Measurements from ENCODE around the gene TTL.
"Not testable (repeated sequence)": the region's sequence is repeated elsewhere in the genome, so short reads cannot be mapped to it uniquely, and the experiment has no call there.

Gene TTL

GRCh38 chr2:112481528-112482233 is at the start of gene TTL:
TSS of gene TTL (plus strand) at chr2:112482156. CDS start at chr2:112482345, 189 bp downstream.
- DNase-seq (ENCODE audit: low read depth in 3 of 3, low spot score in 1 of 3) = peak in 2 of 3 donors; percentile 57 to 78

- DNase-seq (ENCODE audit: low read depth in 3 of 3, low spot score in 1 of 3) = not testable (repeated sequence)
These were observed 49.6 kb upstream of the TTL start for GRCh38 chr2:112432390-112432734.

DNA sequence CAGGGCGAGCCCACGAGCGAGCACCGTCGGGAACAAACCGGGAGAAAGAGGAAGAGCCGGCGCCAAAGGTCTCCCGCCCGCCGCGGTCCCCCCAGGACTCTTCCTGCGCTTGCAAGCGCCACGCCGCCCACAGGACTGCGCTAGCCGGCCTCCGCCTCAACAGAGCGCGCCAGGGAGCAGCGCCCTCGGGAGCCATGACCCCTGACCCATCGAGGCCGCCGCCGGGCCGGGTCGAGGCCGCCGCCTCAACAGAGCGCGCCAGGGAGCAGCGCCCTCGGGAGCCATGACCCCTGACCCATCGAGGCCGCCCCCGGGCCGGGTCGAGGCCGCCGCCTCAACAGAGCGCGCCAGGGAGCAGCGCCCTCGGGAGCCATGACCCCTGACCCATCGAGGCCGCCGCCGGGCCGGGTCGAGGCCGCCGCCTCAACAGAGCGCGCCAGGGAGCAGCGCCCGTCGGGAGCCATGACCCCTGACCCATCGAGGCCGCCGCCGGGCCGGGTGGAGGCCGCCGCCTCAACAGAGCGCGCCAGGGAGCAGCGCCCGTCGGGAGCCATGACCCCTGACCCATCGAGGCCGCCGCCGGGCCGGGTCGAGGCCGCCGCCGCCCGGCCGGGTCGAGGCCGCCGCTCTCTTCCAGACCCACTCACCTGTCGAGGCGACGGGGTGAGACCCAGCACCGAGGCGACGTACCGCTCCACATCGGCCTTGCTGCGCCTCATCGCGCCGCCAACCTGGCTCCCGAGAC is 49.0 kb upstream of the TTL start:
- peak in 1 of 3 donors; percentile 8 for DNase-seq (ENCODE audit: low read depth in 3 of 3, low spot score in 1 of 3)

DNA sequence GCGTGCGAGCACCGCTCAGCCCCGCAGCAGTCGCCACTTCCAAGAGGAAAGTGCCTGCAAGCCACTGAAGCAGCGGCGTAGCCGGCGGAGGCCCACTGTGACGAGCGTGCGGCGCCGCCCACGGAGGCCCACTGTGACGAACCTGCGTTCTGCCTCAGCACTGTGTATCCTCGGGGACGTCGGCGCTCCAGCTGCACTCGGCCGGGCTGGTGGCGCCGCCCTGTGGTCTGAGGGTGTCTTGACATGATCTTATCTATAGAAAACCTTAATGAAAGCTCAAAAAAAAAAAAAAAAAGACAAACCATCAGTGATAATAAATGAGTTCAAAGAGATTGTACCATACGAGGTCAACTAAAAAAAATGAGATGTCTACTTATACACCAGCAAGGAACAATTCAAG is 48.5 kb upstream of the TTL start, which contains the start of gene RGPD8:
Gene RGPD8 (minus strand): TSS at position 166 of the 400 bp plus-strand sequence. CDS start 192 bp downstream, outside the sequence.
- peak; percentile 67 to 85 (median 75) for DNase-seq (ENCODE audit: low read depth in 3 of 3, low spot score in 1 of 3)

DNA sequence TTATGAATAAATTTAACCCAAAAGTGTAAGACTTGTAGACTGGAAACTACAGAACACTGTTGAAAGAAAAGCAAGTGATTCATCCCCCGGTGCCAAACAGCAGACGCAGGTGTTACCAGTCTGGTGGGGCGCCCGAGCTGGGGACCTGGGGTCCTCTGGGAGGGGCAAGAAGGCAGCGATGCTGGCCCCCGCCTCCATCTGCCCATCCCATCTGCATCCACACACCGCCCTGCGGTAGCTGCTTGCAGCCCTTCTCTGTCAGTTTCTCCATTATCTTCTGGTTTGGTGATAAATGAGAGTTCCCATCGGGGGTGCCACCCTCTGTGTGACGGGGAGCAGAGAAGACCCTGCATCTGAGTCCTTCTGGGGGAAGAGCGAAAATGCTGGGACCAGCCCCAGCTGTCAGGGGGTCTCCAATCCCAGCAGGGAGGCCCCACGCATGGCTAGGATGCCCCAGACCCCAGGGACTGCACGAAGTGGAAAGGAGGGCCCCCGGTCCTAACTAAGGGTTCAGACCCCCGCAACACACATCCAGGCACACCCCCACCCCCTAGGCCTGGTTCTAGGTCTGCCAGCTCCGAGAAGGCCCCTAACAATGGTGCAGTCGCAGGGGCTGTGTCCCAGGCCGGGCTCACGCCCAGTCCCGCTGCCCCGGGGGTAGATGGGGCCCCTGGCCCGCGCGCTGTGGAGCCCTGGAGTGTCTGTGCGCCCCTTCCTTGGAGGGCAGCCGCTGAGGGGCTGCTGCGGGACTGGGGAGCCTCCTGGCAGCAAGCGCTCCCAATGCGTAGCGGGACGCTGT is 47.8 kb upstream of the TTL start:
- no peak for DNase-seq (ENCODE audit: low read depth in 3 of 3, low spot score in 1 of 3)

DNA sequence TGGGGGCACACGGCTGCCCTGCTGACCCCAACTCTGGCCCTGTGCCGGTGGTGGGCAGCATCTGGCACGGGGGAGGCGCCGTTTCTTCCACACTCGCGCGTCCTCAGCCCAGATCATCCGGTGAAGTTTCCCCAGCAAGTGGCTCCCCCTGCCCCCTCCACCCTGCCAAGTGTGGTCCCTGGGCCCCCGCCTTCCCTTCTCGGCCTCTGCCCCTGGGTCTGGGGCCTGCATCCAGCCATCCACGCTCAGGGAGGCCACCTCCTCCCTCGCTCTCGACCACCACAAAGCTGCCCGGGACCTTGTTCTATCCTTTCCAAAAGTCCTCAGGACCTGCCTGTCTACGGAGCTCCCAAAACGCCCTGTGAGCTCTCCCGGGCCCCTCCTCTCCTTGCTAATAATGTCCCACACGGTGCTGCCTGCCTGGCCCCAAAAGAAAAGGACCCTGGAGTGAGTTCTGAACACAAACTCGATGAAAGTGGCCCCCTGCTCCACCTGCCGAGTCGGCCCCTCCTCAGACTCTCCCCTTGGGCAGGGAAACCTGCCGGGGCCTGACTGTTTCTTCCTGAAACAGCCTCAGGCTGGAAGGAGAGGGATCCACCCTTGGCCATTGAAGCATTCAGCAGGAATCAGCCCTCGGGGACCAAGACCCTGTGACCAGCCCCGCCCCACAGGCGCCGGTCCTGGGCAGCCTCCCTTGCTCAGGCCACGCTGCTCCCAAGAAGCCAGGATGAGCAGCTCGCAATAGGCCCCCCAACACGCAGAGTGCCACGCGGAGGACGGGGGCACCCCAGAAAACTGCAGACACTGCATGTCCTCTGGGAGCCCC is 46.9 kb upstream of the TTL start:
- DNase-seq (ENCODE audit: low read depth in 3 of 3, low spot score in 1 of 3) = not testable (repeated sequence)

DNA sequence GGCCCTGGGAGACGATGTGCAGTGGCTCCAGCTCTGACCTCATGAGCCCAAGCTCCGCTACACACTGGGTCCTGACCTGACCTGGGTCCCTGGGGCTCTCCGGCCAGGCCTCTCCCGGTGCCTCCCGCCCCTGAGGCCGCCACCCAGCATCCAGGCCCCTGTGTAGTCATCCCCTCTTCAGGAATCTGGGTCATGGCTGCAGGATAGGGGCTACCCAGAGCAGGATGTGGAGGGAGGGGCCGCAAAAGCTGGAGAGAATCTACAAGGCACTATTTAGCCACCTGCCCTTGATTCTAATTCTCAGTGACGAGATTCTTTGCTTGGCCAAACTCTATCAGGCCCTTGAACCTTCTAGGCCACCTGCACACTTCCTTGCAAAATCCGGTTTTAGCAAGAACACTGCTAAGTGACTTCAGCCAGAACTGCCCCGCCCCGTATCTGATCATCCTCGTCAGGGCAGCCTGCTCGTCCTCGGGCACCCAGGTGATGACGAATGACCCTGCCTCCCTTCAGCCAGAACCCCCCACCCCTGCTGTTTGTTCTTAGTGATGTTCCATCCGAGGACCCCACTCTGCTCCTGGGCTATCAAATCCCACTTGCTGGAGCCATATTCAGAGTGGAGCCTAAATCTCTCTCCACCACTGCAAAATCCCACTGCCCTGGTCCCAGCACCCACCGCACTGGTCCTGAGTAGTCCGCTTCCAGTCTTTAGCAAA is 46.1 kb upstream of the TTL start:
- not testable (repeated sequence) for DNase-seq (ENCODE audit: low read depth in 3 of 3, low spot score in 1 of 3)

GRCh38 chr2:112436993-112437392 is 45.0 kb upstream of the TTL start:
- DNase-seq (ENCODE audit: low read depth in 3 of 3, low spot score in 1 of 3) = not testable (repeated sequence)

- DNase-seq (ENCODE audit: low read depth in 3 of 3, low spot score in 1 of 3) = not testable (repeated sequence)
These were observed 44.5 kb upstream of the TTL start for GRCh38 chr2:112437405-112437831.

DNA sequence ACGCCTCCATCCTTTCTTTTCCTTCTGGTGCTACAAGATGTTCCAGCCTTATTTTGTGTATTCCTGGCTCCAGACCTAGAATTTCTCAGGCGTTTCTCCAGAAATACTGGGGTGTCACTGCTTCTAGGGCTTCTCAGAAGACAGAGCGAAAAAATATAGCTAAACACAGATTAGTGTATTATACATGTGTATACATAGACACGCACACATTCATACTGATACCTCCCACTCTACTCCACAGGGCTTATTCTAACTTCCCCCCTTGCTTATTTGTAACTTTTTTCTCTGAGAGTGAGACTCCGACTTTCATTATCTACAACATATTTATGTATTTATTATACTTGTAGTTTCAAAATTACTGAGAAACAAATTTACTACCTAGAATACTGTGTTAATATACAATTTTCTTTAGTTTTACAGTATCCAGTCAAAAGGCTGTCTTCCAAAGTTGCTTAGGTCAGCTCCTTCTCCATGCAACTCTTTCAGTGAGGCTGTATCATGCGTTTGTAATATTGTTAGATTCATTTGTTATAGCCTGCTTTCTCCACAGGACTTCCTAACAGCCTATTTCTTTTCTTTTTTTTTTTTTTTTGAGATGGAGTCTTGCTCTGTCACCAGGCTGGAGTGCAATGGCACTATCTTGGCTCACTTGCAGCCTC is 43.2 kb upstream of the TTL start:
- not testable (repeated sequence) for DNase-seq (ENCODE audit: low read depth in 3 of 3, low spot score in 1 of 3)

DNA sequence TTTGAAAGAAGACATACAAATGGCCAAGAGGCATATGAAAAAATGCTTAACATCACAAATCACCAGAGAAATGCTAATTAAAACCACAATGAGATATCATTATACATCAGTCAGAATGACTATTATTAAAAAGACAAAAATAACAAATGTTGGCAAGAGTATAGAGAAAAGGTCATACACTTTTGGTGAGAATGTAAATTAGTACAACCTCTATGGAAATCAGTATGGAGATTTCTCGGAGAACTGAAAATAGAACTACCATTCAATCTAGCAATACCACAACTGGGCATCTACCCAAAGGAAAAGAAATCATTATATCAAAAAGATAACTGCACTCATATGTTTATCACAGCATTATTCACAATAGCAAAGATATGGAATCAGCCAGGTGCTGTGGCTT is 37.7 kb upstream of the TTL start:
- DNase-seq (ENCODE audit: low read depth in 3 of 3, low spot score in 1 of 3) = not testable (repeated sequence)

- DNase-seq (ENCODE audit: low read depth in 3 of 3, low spot score in 1 of 3) = no peak
These were observed 32.1 kb upstream of the TTL start for GRCh38 chr2:112449854-112450253.

DNA sequence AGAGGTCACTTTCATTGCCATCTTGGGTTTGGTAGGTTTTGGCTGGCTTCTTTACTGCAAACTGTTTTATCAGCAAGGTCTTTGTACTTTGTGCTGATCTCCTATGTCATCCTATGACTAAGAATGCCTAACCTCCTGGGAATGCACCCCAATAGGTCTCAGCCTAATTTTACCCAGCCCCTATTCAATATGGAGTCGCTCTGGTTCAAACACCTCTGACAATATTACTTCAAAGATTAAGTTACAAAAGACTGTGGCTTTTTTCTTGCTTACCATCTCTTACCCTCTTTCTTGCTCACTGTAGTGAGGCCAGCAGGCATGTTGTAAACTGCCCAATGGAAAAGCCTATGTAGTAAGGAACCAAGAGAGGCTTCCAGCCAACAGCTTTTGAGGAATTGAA is 30.6 kb upstream of the TTL start:
- no peak for DNase-seq (ENCODE audit: low read depth in 3 of 3, low spot score in 1 of 3)

DNA sequence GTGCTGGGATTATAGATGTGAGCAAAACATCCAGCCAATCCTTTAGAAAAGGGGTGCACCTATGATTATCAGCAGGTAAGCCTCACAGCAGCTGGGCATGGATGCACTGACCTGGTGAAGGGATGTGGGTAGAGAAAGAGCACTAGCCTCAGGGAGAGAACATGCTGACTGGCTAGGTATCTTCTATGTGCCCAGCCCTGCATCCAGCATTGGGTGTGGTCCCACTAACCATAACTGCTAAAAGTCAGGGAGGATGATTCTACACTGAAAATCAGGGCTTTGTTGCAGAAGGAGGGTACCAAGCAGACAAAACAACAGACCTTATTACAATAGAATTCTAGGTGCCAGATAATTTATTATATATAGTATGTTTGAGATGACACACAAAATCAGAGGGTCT is 27.4 kb upstream of the TTL start:
- DNase-seq (ENCODE audit: low read depth in 3 of 3, low spot score in 1 of 3) = no peak

- no peak for DNase-seq (ENCODE audit: low read depth in 3 of 3, low spot score in 1 of 3)
These were observed 22.6 kb upstream of the TTL start for GRCh38 chr2:112459372-112459771.

DNA sequence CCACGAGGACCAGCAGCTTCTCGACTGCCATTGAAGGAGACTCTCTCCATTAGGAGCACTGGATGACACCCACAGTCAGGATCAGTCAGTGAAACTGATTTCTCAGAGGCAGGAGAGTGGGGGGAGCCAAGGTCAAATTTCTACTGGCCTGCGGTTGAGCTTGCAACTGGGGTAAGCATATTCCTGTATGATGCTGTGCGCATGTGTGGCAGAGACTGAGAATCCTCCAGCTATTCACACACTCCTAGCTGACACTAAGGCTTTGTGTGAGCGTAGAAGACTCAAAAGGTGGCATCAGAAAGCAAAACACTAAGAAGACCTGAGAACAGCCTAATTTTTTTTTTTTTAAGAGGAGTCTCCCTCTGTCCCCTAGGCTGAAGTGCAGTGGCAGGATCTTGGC is 19.8 kb upstream of the TTL start:
- DNase-seq (ENCODE audit: low read depth in 3 of 3, low spot score in 1 of 3) = no peak

GRCh38 chr2:112463256-112463655 is 18.7 kb upstream of the TTL start:
- no peak for DNase-seq (ENCODE audit: low read depth in 3 of 3, low spot score in 1 of 3)

DNA sequence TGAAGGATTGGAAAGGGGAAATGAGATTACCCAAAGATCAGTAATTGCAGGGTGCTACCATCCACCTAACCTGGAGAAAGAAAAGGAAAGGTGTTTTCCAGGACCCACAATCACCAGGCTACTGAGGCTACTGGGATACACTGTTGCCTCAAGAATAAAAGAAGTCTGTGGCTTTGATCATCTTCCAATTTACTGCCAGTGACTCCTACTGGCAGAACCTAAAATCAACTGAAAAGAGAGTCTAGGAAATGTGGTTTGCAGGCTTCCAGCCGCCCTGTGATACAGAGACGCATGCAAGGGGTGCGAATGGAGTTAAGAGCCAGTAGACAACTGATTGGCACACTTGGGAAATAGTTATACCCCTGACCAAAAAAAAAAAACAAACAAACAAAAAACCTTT is 16.6 kb upstream of the TTL start:
- DNase-seq (ENCODE audit: low read depth in 3 of 3, low spot score in 1 of 3) = no peak

DNA sequence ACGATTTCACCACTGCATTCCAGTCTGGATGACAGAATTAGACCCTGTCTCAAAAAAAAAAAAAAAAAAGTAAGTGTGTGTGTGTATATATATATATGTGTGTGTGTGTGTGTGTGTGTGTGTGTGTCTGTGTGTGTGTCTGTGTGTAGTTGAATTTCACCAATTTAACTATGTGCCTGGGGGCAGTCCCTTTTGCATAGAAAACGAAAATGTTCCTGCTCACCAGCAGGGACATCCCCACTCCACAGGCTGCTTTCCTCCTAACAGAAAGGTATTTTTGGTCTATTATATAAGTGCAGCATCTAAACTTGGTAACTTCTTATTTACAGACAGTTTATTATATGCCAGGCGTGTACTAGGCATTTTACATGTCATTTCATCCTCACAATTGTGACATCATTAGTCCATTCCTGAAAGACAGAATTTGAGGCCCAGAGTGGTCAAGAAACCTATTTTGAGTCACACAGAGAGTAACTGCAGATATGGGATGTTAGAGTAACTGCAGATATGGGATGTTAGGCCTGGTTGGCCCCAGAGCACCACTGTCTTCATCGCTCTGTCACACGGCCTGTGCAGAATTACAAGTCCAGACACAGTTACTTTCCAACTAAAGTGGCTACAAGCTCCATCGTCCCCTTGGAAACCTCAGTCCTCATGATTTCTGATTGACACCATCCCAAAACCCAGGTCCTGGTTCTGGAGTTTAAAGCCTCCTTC is 9.3 kb upstream of the TTL start:
- DNase-seq (ENCODE audit: low read depth in 3 of 3, low spot score in 1 of 3) = no peak

Data from stimulated activated CD4-positive, alpha-beta T cell treated with anti-CD3 and anti-CD28 coated beads, TNF-alpha, amount 100 ng/mL, for 1 hour (primary cell).